ENCODE results near the gene CGNL1. TPM values are rescaled to one million over a fixed set of nuclear protein-coding genes. Genes with fewer than 3 reads are reported as not detected.

Gene CGNL1
- total RNA-seq, 6 experiments from 2014 or later = 23.6 to 54.5 (median 42.9) TPM

Small RNA genes within 50 kb of the gene (small RNA-seq; reads per million reads assigned to genes)
- 0 reads per million in 2 experiments for gene RNU6-844P

Other genes with a start within 250 kb of the CGNL1 start
- gene MYZAP, start 215.4 kb downstream of the CGNL1 start, total RNA-seq = under 1 TPM in 4 of 6 experiments, not detected in 2; 0.24 to 0.65 (median 0.61) TPM